HepG2 (cell line): Measurements from ENCODE around the gene CNBD2.

Experiments used
- ELF4 ChIP-seq: sonication (generic); formaldehyde crosslinking; IDR thresholded peaks from 2 replicates; pipeline ENCODE4 v1.5.0; 2020; ENCODE audit warnings: missing genetic modification reagents, mild to moderate bottlenecking, moderate library complexity, borderline replicate concordance
- KLF15 ChIP-seq: sonication (generic); formaldehyde crosslinking; IDR thresholded peaks from 2 replicates; pipeline ENCODE4 v1.8.1; 2023; ENCODE audit warnings: borderline replicate concordance, mild to moderate bottlenecking, inconsistent platforms, missing genetic modification reagents, mixed read lengths
- NFE2L1 ChIP-seq: sonication (generic); formaldehyde crosslinking; IDR thresholded peaks from 2 replicates; pipeline ENCODE4 v1.4.0; 2020; ENCODE audit warnings: missing genetic modification reagents, mild to moderate bottlenecking, borderline replicate concordance
- NR2C2 ChIP-seq: sonication (generic); formaldehyde crosslinking; IDR thresholded peaks from 2 replicates; pipeline ENCODE4 v1.4.0; 2020; ENCODE audit warnings: missing genetic modification reagents, mild to moderate bottlenecking, moderate library complexity, borderline replicate concordance
- POLR2A ChIP-seq, 2 experiments: IDR thresholded peaks; 2 replicates each; pipeline ENCODE4 v1.6.1; 2011; ENCODE audit warnings: low read depth in 2 of 2, low read length in 2 of 2, mild to moderate bottlenecking in 1 of 2, moderate library complexity in 1 of 2; ENCODE audit not compliant: insufficient read depth in 1 of 2
- SRF ChIP-seq: IDR thresholded peaks from 2 replicates; pipeline ENCODE4 v1.6.1; 2011; ENCODE audit warnings: mild to moderate bottlenecking, low read depth, low read length, moderate library complexity
- TARDBP ChIP-seq: sonication (generic); formaldehyde crosslinking; IDR thresholded peaks from 2 replicates; pipeline ENCODE4 v1.8.0; 2022; ENCODE audit warnings: mild to moderate bottlenecking, missing genetic modification reagents
- ZHX1 ChIP-seq: sonication (generic); formaldehyde crosslinking; IDR thresholded peaks from 2 replicates; pipeline ENCODE4 v1.8.1; 2022; ENCODE audit warnings: low read depth, mild to moderate bottlenecking, missing genetic modification reagents
- ZNF296 ChIP-seq: sonication (generic); formaldehyde crosslinking; conservative IDR thresholded peaks from 2 replicates; pipeline ENCODE4 v1.5.0; 2020; ENCODE audit warnings: mild to moderate bottlenecking, missing genetic modification reagents
- ZNF468 ChIP-seq: sonication (generic); formaldehyde crosslinking; IDR thresholded peaks from 2 replicates; pipeline ENCODE4 v1.8.0; 2022; ENCODE audit warnings: mild to moderate bottlenecking, moderate library complexity, missing genetic modification reagents
- ZNF883 ChIP-seq: sonication (generic); formaldehyde crosslinking; IDR thresholded peaks from 2 replicates; pipeline ENCODE4 v1.5.1; 2020; ENCODE audit warnings: mild to moderate bottlenecking, missing genetic modification reagents; ENCODE audit errors: not compliant biosample characterization
- TF ChIP-seq, protein P1 (sequence below): sonication (generic); formaldehyde crosslinking; IDR thresholded peaks from 2 replicates; pipeline ENCODE4 v1.4.0; 2020; ENCODE audit warnings: missing genetic modification reagents

DNA sequence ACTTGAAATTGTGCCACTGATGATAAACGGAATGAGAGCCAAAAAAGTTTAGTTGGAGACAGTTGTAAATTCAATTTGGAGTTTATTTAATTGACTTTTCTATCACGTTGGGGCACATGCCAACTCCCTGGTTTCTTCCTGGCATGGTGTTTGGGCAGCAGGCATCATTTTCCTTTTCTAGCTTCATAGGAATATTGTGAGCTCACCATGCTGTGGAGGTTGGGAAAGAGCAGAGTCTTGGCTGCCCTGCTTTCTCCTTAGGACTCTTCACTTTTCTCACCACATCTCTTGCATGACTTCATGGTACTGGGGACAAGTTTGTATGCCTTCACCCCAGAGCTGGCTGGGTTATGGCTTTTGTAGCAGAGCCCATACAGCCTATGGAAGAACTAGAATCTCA is 20.5 kb upstream of the CNBD2 start:
- no peak for TF ChIP-seq TARDBP (CRISPR knock-in tag)
- no peak for TF ChIP-seq SRF
- no peak for TF ChIP-seq ZHX1
- TF ChIP-seq POLR2A (IDR thresholded peaks at IDR 0.05; ENCODE audit: insufficient read depth in 1 of 2, low read depth in 2 of 2, low read length in 2 of 2), result no peak
- TF ChIP-seq ZNF883, result no peak
- TF ChIP-seq ZNF296 (CRISPR knock-in tag), result no peak
- TF ChIP-seq KLF15 (CRISPR knock-in tag), result no peak
- TF ChIP-seq NR2C2 (CRISPR knock-in tag), result no peak
- no peak for TF ChIP-seq ZNF468 (CRISPR knock-in tag)
- TF ChIP-seq, protein P1, sequence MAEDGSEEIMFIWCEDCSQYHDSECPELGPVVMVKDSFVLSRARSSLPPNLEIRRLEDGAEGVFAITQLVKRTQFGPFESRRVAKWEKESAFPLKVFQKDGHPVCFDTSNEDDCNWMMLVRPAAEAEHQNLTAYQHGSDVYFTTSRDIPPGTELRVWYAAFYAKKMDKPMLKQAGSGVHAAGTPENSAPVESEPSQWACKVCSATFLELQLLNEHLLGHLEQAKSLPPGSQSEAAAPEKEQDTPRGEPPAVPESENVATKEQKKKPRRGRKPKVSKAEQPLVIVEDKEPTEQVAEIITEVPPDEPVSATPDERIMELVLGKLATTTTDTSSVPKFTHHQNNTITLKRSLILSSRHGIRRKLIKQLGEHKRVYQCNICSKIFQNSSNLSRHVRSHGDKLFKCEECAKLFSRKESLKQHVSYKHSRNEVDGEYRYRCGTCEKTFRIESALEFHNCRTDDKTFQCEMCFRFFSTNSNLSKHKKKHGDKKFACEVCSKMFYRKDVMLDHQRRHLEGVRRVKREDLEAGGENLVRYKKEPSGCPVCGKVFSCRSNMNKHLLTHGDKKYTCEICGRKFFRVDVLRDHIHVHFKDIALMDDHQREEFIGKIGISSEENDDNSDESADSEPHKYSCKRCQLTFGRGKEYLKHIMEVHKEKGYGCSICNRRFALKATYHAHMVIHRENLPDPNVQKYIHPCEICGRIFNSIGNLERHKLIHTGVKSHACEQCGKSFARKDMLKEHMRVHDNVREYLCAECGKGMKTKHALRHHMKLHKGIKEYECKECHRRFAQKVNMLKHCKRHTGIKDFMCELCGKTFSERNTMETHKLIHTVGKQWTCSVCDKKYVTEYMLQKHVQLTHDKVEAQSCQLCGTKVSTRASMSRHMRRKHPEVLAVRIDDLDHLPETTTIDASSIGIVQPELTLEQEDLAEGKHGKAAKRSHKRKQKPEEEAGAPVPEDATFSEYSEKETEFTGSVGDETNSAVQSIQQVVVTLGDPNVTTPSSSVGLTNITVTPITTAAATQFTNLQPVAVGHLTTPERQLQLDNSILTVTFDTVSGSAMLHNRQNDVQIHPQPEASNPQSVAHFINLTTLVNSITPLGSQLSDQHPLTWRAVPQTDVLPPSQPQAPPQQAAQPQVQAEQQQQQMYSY (CRISPR knock-in tag), result no peak
- no peak for TF ChIP-seq NFE2L1 (CRISPR knock-in tag)
- no peak for TF ChIP-seq ELF4
